Measurements from ENCODE around the gene MTHFD1L. TPM values are rescaled to one million over a fixed set of nuclear protein-coding genes. Genes with fewer than 3 reads are reported as not detected.
"Not testable (repeated sequence)": the region's sequence is repeated elsewhere in the genome, so short reads cannot be mapped to it uniquely, and the experiment has no call there.

Gene MTHFD1L
- total and polyA plus RNA-seq, 2 donors, result 13.9 to 16.0 TPM

DNA sequence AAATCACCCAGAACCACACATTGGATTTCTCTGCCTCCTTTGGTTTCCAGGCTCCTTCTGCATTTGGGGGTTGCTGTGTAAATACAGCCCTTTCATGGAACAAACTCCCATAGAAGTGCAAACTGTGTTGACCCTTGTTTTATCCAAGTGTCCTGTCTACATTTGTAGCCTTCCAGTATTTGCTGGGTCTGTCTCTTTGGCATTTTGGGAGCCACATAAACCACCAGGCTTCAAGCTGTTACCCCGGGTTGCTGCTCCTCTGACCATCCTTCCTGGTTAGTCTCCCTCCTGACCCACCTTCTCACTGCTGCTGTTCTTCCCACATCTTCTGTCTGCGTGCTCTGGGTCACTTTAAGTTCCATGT, 7.6 kb upstream of the MTHFD1L start:
- H3K27ac ChIP-seq (ENCODE audit: low read depth in 1 of 2, low read length in 1 of 2), result peak overlapping the region; percentile 53 to 61
- no peaks in the 10 kb centered on the region for H3K27me3 ChIP-seq (ENCODE audit: control insufficient read depth in 2 of 2, insufficient read depth in 1 of 2, low read length in 1 of 2)
- peaks cover 3 to 7% of the 10 kb centered on the region in 2 donors for H3K36me3 ChIP-seq (ENCODE audit: control insufficient read depth in 2 of 2, insufficient read depth in 2 of 2, low read length in 1 of 2)
- peaks cover 0 to 6% of the 10 kb centered on the region in 2 donors for H3K9me3 ChIP-seq (ENCODE audit: control insufficient read depth in 2 of 2, insufficient read depth in 1 of 2, low read length in 1 of 2)
- H3K4me3 ChIP-seq (ENCODE audit: low read length in 2 of 2), result no peak overlapping the region
- no peak for DNase-seq (ENCODE audit: low read depth in 6 of 9, low spot score in 9 of 9)
- WGBS, result 97% methylated on average over 2 of the region's 2 CpGs
- H3K4me1 ChIP-seq (ENCODE audit: control insufficient read depth in 2 of 2, insufficient read depth in 2 of 2, low read length in 2 of 2), result peaks cover 2 to 16% of the 10 kb centered on the region in 2 donors

GRCh38 chr6:150861448-150862168, 3.9 kb upstream of the MTHFD1L start:
- WGBS, result 13% methylated on average over 8 of the region's 8 CpGs
- peaks cover 3 to 28% of the 10 kb centered on the region in 2 donors for H3K4me1 ChIP-seq (ENCODE audit: control insufficient read depth in 2 of 2, insufficient read depth in 2 of 2, low read length in 2 of 2)
- peak in 3 of 9 donors; percentile 21 to 58 (median 40) for DNase-seq (ENCODE audit: low read depth in 6 of 9, low spot score in 9 of 9)
- not testable (repeated sequence) for H3K27me3 ChIP-seq (ENCODE audit: control insufficient read depth in 2 of 2, insufficient read depth in 1 of 2, low read length in 1 of 2); H3K4me3 ChIP-seq (ENCODE audit: low read length in 2 of 2); H3K9me3 ChIP-seq (ENCODE audit: control insufficient read depth in 2 of 2, insufficient read depth in 1 of 2, low read length in 1 of 2); H3K36me3 ChIP-seq (ENCODE audit: control insufficient read depth in 2 of 2, insufficient read depth in 2 of 2, low read length in 1 of 2)
- peak overlapping the region in 1 of 2 donors; percentile 7 for H3K27ac ChIP-seq (ENCODE audit: low read depth in 1 of 2, low read length in 1 of 2)

DNA sequence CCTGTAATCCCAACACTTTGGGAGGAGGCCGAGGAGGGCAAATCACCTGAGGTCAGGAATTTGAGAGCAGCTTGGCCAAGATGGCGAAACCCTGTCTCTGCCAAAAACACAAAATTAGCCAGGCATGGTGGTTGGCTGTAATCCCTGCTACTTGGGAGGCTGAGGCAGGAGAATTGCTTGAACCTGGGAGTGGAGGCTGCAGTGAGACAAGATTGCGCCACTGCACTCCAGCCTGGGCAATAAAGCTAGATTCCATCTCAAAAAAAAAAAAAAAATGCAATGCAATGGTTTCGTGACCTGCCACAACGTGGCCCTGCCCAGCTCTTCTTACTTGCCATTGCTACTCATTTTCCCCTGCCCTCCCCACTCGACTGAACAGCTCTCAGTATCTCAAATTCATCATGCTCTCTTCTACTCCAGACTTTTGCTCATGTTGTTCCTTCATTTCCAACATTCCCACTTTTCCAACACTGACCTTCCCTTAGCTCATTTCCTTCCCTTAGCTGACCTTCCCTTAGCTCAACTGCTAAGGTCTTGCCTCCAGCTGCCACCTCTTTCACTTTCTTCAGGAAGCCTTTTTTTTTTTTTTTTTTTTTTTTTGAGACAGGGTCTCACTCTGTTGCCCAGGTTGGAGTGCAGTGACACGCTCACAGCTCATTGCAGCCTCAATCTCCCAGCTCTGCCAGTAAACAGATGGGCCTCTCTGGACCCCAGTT, 2.1 kb upstream of the MTHFD1L start:
- no peaks in the 10 kb centered on the region for H3K36me3 ChIP-seq (ENCODE audit: control insufficient read depth in 2 of 2, insufficient read depth in 2 of 2, low read length in 1 of 2)
- H3K4me3 ChIP-seq (ENCODE audit: low read length in 2 of 2), result no peak overlapping the region
- no peak for DNase-seq (ENCODE audit: low read depth in 6 of 9, low spot score in 9 of 9)
- no peak overlapping the region for H3K27ac ChIP-seq (ENCODE audit: low read depth in 1 of 2, low read length in 1 of 2)
- WGBS, result 96% methylated on average over 7 of the region's 7 CpGs
- peaks cover 0 to 7% of the 10 kb centered on the region in 2 donors for H3K27me3 ChIP-seq (ENCODE audit: control insufficient read depth in 2 of 2, insufficient read depth in 1 of 2, low read length in 1 of 2)
- peaks cover 4 to 37% of the 10 kb centered on the region in 2 donors for H3K4me1 ChIP-seq (ENCODE audit: control insufficient read depth in 2 of 2, insufficient read depth in 2 of 2, low read length in 2 of 2)
- no peaks in the 10 kb centered on the region for H3K9me3 ChIP-seq (ENCODE audit: control insufficient read depth in 2 of 2, insufficient read depth in 1 of 2, low read length in 1 of 2)

DNA sequence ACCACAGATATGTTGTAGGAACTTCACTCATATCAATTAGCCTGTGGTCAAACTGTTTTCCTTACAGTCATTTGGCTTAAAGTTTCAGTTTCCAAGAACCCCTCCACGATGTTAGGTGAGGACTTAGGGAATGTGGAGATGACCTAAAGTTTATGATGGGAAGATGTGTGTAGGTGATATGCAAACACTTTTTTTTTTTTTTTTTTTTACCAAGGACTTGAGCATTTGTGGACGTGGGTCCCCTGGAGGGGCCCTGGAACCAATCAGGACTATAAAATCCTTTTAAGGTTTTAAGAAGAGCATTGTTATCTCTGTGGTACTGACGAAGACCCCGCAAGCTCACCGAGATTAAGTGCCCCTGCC, 478 bp upstream of the MTHFD1L start:
- peak overlapping the region; percentile 35 to 75 for H3K4me3 ChIP-seq (ENCODE audit: low read length in 2 of 2)
- no peaks in the 10 kb centered on the region for H3K9me3 ChIP-seq (ENCODE audit: control insufficient read depth in 2 of 2, insufficient read depth in 1 of 2, low read length in 1 of 2)
- H3K4me1 ChIP-seq (ENCODE audit: control insufficient read depth in 2 of 2, insufficient read depth in 2 of 2, low read length in 2 of 2), result peaks cover 4 to 37% of the 10 kb centered on the region in 2 donors
- no peak for DNase-seq (ENCODE audit: low read depth in 6 of 9, low spot score in 9 of 9)
- no peaks in the 10 kb centered on the region for H3K36me3 ChIP-seq (ENCODE audit: control insufficient read depth in 2 of 2, insufficient read depth in 2 of 2, low read length in 1 of 2)
- 28% methylated on average over 5 of the region's 5 CpGs for WGBS
- peak overlapping the region in 1 of 2 donors; percentile 12 for H3K27ac ChIP-seq (ENCODE audit: low read depth in 1 of 2, low read length in 1 of 2)
- H3K27me3 ChIP-seq (ENCODE audit: control insufficient read depth in 2 of 2, insufficient read depth in 1 of 2, low read length in 1 of 2), result peaks cover 0 to 7% of the 10 kb centered on the region in 2 donors

DNA sequence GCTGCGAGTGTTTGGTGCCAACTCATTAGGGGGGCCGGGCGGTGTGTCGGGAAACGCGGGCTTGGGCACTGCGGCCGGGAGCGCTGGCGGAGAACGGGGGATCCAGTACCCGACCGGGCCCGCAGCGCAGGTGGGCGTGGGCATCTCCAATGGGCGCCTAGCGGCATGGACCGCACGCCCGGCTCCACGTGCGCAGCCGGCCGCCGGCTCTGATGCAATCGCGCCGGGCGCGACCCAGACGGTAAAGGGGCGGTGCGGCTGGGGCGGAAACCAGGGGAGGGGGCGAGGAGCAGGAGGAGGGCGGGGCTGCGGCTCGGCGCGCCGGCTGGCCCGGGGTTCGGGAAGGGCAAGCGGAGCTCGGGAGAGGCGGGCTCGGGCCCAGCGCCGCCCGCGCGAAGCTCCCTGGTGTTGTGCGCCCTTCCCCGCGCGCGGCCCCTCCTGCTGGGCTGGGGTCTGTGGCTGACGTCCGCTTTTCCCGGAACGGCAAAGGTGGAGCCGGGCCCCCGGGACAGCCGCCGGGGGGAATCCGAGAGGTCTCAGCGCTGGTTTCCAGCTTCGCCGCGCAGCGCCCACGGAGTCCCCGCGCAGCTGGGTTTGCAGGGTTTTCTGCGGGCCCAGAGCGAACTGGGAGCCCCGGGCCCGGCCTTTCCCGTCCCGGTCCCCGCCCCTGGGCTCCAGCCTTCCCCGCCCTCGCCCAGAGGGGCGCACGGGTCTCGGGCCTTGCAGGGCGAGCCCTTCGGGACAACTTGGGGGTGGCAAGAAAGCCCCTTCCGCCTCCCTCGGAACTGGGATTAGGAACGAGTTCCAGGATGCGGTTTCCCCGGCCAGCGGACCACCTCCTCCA, 867 bp downstream of the MTHFD1L start:
- Histone ChIP-seq H3K27ac (ENCODE audit: low read depth in 1 of 2, low read length in 1 of 2) (peak overlapping the region; percentile 80 to 84), H3K27me3 (ENCODE audit: control insufficient read depth in 2 of 2, insufficient read depth in 1 of 2, low read length in 1 of 2) (peaks cover 0 to 7% of the 10 kb centered on the region in 2 donors), H3K4me3 (ENCODE audit: low read length in 2 of 2) (peak overlapping the region; percentile 71 to 75), H3K9me3 (ENCODE audit: control insufficient read depth in 2 of 2, insufficient read depth in 1 of 2, low read length in 1 of 2) (no peaks in the 10 kb centered on the region), H3K4me1 (ENCODE audit: control insufficient read depth in 2 of 2, insufficient read depth in 2 of 2, low read length in 2 of 2) (peaks cover 3 to 36% of the 10 kb centered on the region in 2 donors), H3K36me3 (ENCODE audit: control insufficient read depth in 2 of 2, insufficient read depth in 2 of 2, low read length in 1 of 2) (no peaks in the 10 kb centered on the region)
- under 1% methylated on average over 95 of the region's 95 CpGs for WGBS
- DNase-seq (ENCODE audit: low read depth in 6 of 9, low spot score in 9 of 9), result peak in 8 of 9 donors; percentile 55 to 88 (median 72)

DNA sequence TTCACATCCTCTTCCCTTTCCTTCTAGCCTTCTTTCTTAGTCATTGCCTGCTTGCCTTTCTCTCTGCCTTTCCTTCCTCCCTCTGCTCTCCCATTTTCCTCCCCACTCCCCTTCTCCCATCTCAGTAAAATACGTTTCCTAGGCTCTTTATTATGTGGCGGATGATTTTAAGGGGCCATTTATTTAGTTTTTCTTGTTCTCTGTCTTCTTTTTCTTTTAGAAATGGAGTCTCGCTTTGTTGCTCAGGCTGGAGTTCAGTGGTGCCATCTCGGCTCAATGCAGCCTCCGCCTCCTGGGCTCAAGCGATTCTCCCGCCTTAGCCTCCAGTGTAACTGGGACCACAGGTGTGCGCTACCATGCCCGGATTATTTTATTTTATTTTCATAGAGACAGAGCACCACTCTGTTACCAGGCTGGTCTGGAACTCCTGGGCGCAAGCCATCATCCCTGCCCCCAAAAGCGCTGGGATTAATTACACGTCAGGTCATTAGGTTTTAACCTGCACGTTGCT, 1.5 kb downstream of the MTHFD1L start:
- peak overlapping the region; percentile 71 to 75 for H3K4me3 ChIP-seq (ENCODE audit: low read length in 2 of 2)
- 81% methylated on average over 13 of the region's 13 CpGs for WGBS

GRCh38 chr6:150868759-150869158, 3.3 kb downstream of the MTHFD1L start:
- H3K27ac ChIP-seq (ENCODE audit: low read depth in 1 of 2, low read length in 1 of 2), result no peak overlapping the region
- no peak overlapping the region for H3K4me3 ChIP-seq (ENCODE audit: low read length in 2 of 2)
- peaks cover 2 to 13% of the 10 kb centered on the region in 2 donors for H3K4me1 ChIP-seq (ENCODE audit: control insufficient read depth in 2 of 2, insufficient read depth in 2 of 2, low read length in 2 of 2)
- 89% methylated on average over 5 of the region's 5 CpGs for WGBS
- peaks cover 0 to 7% of the 10 kb centered on the region in 2 donors for H3K27me3 ChIP-seq (ENCODE audit: control insufficient read depth in 2 of 2, insufficient read depth in 1 of 2, low read length in 1 of 2)
- DNase-seq (ENCODE audit: low read depth in 6 of 9, low spot score in 9 of 9), result no peak
- H3K9me3 ChIP-seq (ENCODE audit: control insufficient read depth in 2 of 2, insufficient read depth in 1 of 2, low read length in 1 of 2), result no peaks in the 10 kb centered on the region
- H3K36me3 ChIP-seq (ENCODE audit: control insufficient read depth in 2 of 2, insufficient read depth in 2 of 2, low read length in 1 of 2), result peaks cover 0 to 3% of the 10 kb centered on the region in 2 donors

More for the DNA sequence above, 1.5 kb downstream of the MTHFD1L start:
- peak overlapping the region; percentile 36 to 80 for H3K27ac ChIP-seq (ENCODE audit: low read depth in 1 of 2, low read length in 1 of 2)
- H3K36me3 ChIP-seq (ENCODE audit: control insufficient read depth in 2 of 2, insufficient read depth in 2 of 2, low read length in 1 of 2), result no peaks in the 10 kb centered on the region
- peaks cover 2 to 29% of the 10 kb centered on the region in 2 donors for H3K4me1 ChIP-seq (ENCODE audit: control insufficient read depth in 2 of 2, insufficient read depth in 2 of 2, low read length in 2 of 2)
- no peaks in the 10 kb centered on the region for H3K9me3 ChIP-seq (ENCODE audit: control insufficient read depth in 2 of 2, insufficient read depth in 1 of 2, low read length in 1 of 2)
- peaks cover 0 to 7% of the 10 kb centered on the region in 2 donors for H3K27me3 ChIP-seq (ENCODE audit: control insufficient read depth in 2 of 2, insufficient read depth in 1 of 2, low read length in 1 of 2)
- DNase-seq (ENCODE audit: low read depth in 6 of 9, low spot score in 9 of 9), result no peak

DNA sequence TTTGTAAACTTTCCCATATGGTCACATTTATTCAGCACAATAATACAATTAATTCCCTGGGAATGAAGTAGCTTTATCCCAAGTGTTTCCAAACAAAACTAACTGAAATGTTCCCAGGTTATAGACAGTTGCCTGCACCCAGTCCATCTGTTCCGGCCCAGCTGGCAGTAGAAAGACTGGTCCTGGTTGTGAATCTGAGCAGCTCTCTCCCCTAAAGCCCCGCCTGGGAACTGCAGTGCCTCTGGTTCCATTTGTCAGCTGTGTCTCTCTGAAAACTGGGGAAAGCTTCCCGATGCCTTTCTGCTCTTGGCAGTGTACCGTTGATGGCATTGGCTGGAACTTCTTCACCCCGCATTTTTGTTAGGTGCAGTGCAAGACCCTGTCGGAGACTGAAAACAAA, 8.7 kb downstream of the MTHFD1L start:
- no peak overlapping the region for H3K4me3 ChIP-seq (ENCODE audit: low read length in 2 of 2)
- no peaks in the 10 kb centered on the region for H3K27me3 ChIP-seq (ENCODE audit: control insufficient read depth in 2 of 2, insufficient read depth in 1 of 2, low read length in 1 of 2)
- peaks cover 3 to 16% of the 10 kb centered on the region in 2 donors for H3K36me3 ChIP-seq (ENCODE audit: control insufficient read depth in 2 of 2, insufficient read depth in 2 of 2, low read length in 1 of 2)
- H3K27ac ChIP-seq (ENCODE audit: low read depth in 1 of 2, low read length in 1 of 2), result no peak overlapping the region
- no peaks in the 10 kb centered on the region for H3K9me3 ChIP-seq (ENCODE audit: control insufficient read depth in 2 of 2, insufficient read depth in 1 of 2, low read length in 1 of 2)
- WGBS, result 97% methylated on average over 6 of the region's 6 CpGs
- DNase-seq (ENCODE audit: low read depth in 6 of 9, low spot score in 9 of 9), result no peak
- peaks cover 0 to 6% of the 10 kb centered on the region in 2 donors for H3K4me1 ChIP-seq (ENCODE audit: control insufficient read depth in 2 of 2, insufficient read depth in 2 of 2, low read length in 2 of 2)

Measured in thymus (tissue), 11 donors.